GM18520 (cell line): ENCODE results near the gene MAT2A.
"Not testable (repeated sequence)": the region's sequence is repeated elsewhere in the genome, so short reads cannot be mapped to it uniquely, and the experiment has no call there.

Experiments used
- ATAC-seq: cut with Tn5 transposase; IDR thresholded peaks from one replicate; pipeline ENCODE4 v1.9.1; 2021; ENCODE audit not compliant: unreplicated experiment

Gene MAT2A

GRCh38 chr2:85523903-85524335, 15.0 kb upstream of the MAT2A start:
- no peak for ATAC-seq

GRCh38 chr2:85524336-85524908, 14.5 kb upstream of the MAT2A start:
- no peak for ATAC-seq

GRCh38 chr2:85525029-85525428, 13.9 kb upstream of the MAT2A start:
- no peak for ATAC-seq

- no peak for ATAC-seq
Observed at GRCh38 chr2:85525567-85525966, 13.4 kb upstream of the MAT2A start.

- no peak for ATAC-seq
Observed at GRCh38 chr2:85527787-85528186, 11.2 kb upstream of the MAT2A start.

- no peak for ATAC-seq
Observed at GRCh38 chr2:85528355-85528754, 10.6 kb upstream of the MAT2A start.

GRCh38 chr2:85529809-85530208, 9.2 kb upstream of the MAT2A start:
- no peak for ATAC-seq

GRCh38 chr2:85531589-85531988, 7.4 kb upstream of the MAT2A start:
- ATAC-seq = no peak

GRCh38 chr2:85534099-85534498, 4.9 kb upstream of the MAT2A start:
- ATAC-seq = no peak

GRCh38 chr2:85534881-85535280, 4.1 kb upstream of the MAT2A start:
- ATAC-seq = no peak

- ATAC-seq = no peak
Observed at GRCh38 chr2:85536479-85536878, 2.5 kb upstream of the MAT2A start.

GRCh38 chr2:85537600-85538506, 1.1 kb upstream of the MAT2A start:
- no peak for ATAC-seq

GRCh38 chr2:85539361-85540132, 579 bp downstream of the MAT2A start:
- ATAC-seq = peak; percentile 26

- ATAC-seq = no peak
Observed at GRCh38 chr2:85540133-85540648, 1.2 kb downstream of the MAT2A start.

GRCh38 chr2:85541262-85541661, 2.3 kb downstream of the MAT2A start:
- no peak for ATAC-seq

GRCh38 chr2:85541753-85542457, 2.9 kb downstream of the MAT2A start:
- no peak for ATAC-seq

GRCh38 chr2:85542777-85543176, 3.8 kb downstream of the MAT2A start:
- no peak for ATAC-seq

GRCh38 chr2:85544254-85544691, 5.3 kb downstream of the MAT2A start:
- not testable (repeated sequence) for ATAC-seq

- not testable (repeated sequence) for ATAC-seq
Observed at GRCh38 chr2:85544915-85545779, 6.2 kb downstream of the MAT2A start.

GRCh38 chr2:85545780-85546240, 6.8 kb downstream of the MAT2A start:
- no peak for ATAC-seq
